ENCODE results near the gene TMEM247.
"Not testable (repeated sequence)": the region's sequence is repeated elsewhere in the genome, so short reads cannot be mapped to it uniquely, and the experiment has no call there.

The TMEM247 gene

DNA sequence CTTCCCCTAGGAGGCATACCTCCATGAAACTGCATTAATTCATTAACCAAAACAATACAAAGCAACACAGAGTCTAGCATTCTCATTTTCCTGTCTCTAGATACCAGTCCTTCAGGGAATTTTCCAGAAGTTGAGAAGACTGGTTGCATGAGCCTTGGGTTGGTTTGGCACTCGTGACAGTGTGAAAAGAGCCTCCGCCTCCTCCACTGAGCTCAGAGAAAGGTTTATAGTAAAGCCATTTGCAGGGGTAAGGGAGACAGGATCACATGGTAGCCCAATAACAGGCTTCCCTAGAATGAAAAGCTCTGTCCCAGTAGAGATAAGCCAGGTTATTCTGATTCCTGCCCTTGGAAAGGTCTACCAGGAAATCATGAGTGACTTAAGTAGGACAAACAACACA, 9.7 kb upstream of the TMEM247 start:
- Histone ChIP-seq H3K9ac (ENCODE audit: low read length in 5 of 5) (no peak overlapping the region), H3K27me3 (ENCODE audit: control insufficient read depth in 5 of 5, insufficient read depth in 4 of 5, low read length in 5 of 5) (no peaks in the 10 kb centered on the region), H3K4me3 (ENCODE audit: low read depth in 1 of 5, low read length in 5 of 5) (no peak overlapping the region), H3K9me3 (ENCODE audit: control insufficient read depth in 5 of 5, low read length in 5 of 5) (no peaks in the 10 kb centered on the region), H3K27ac (ENCODE audit: low read depth, low read length) (no peak overlapping the region), H3K4me1 (ENCODE audit: control insufficient read depth in 5 of 5, insufficient read depth in 5 of 5, low read length in 5 of 5) (peaks cover 0 to 9% (median 7%) of the 10 kb centered on the region in 5 donors), H3K36me3 (ENCODE audit: control insufficient read depth in 5 of 5, insufficient read depth in 5 of 5, low read length in 5 of 5) (no peaks in the 10 kb centered on the region)

DNA sequence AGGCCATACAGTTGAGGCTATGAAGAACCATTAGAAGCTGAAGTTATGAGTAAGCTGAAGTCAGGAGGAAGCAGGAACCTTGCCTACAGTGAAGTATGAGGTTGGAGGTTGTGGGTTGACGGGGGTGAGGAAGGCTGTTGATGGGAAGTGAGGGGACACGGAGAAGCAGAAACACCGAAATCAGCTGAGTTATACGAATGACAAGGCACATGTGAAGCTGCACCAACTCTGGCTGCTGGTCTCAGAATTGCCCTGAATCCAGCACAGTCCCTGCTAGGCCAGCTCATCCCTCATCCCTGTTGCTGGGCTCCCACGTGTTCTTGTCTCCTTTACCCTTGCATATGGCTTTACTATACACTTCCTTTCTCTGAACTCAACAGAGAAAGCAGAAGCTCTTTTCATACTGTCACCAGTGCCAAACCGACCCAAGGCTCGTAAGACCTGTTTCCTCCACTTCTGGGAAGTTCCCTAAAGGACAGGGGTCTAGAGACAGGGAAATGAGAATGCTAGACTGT, 9.2 kb upstream of the TMEM247 start:
- Histone ChIP-seq H3K4me3 (ENCODE audit: low read depth in 1 of 5, low read length in 5 of 5) (no peak overlapping the region), H3K9me3 (ENCODE audit: control insufficient read depth in 5 of 5, low read length in 5 of 5) (no peaks in the 10 kb centered on the region), H3K4me1 (ENCODE audit: control insufficient read depth in 5 of 5, insufficient read depth in 5 of 5, low read length in 5 of 5) (peaks cover 0 to 9% (median 7%) of the 10 kb centered on the region in 5 donors), H3K36me3 (ENCODE audit: control insufficient read depth in 5 of 5, insufficient read depth in 5 of 5, low read length in 5 of 5) (no peaks in the 10 kb centered on the region), H3K9ac (ENCODE audit: low read length in 5 of 5) (no peak overlapping the region), H3K27ac (ENCODE audit: low read depth, low read length) (no peak overlapping the region), H3K27me3 (ENCODE audit: control insufficient read depth in 5 of 5, insufficient read depth in 4 of 5, low read length in 5 of 5) (no peaks in the 10 kb centered on the region)

DNA sequence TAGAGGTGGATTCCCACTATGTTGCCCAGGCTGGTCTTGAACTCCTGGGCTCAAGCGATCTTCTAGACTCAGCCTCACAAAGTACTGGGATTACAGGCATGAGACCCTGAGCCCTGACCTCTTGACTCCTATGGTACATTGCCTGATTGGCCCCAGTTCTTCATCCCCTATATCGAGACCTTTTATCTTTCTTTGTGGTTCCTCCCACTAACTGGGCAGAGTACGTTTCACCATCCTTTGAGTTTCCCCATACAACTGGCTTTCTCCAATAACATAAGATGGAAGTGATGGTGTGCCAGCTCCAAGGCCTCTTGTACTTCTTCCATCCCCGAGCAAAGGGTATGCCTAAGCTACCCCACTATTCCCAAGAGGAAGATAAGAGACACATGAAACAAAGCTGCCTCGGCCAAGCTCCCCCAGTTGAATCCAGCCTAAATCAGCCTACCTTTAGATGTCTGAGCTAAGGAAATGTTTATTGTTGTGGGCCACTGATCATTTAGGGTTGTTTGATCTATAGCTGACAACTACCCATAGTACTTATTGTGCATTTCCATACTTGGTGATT, 8.3 kb upstream of the TMEM247 start:
- H3K9me3 ChIP-seq (ENCODE audit: control insufficient read depth in 5 of 5, low read length in 5 of 5) = no peaks in the 10 kb centered on the region
- H3K4me3 ChIP-seq (ENCODE audit: low read depth in 1 of 5, low read length in 5 of 5) = no peak overlapping the region
- H3K27ac ChIP-seq (ENCODE audit: low read depth, low read length) = no peak overlapping the region
- H3K36me3 ChIP-seq (ENCODE audit: control insufficient read depth in 5 of 5, insufficient read depth in 5 of 5, low read length in 5 of 5) = no peaks in the 10 kb centered on the region
- peaks cover 0 to 9% (median 7%) of the 10 kb centered on the region in 5 donors for H3K4me1 ChIP-seq (ENCODE audit: control insufficient read depth in 5 of 5, insufficient read depth in 5 of 5, low read length in 5 of 5)
- no peak overlapping the region for H3K9ac ChIP-seq (ENCODE audit: low read length in 5 of 5)
- H3K27me3 ChIP-seq (ENCODE audit: control insufficient read depth in 5 of 5, insufficient read depth in 4 of 5, low read length in 5 of 5) = no peaks in the 10 kb centered on the region

DNA sequence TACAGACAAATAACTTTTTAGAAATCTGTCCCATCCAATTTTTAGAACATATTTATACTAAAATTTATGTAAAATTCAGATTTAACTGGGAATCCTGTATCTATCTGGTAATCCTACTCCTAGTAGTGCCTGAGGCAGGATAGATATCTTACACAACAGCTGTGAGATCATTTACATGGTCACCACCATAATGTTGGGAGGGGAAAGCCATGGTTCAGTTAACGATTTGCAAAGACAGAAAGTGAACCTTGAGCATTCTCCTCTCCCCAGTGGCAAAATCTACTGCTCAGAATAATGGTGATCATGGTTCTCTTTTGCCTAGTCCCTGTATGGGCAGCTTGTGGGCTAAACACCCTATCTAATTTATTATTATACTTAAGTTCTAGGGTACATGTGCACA, 7.7 kb upstream of the TMEM247 start:
- H3K36me3 ChIP-seq (ENCODE audit: control insufficient read depth in 5 of 5, insufficient read depth in 5 of 5, low read length in 5 of 5) = no peaks in the 10 kb centered on the region
- H3K4me1 ChIP-seq (ENCODE audit: control insufficient read depth in 5 of 5, insufficient read depth in 5 of 5, low read length in 5 of 5) = peaks cover 0 to 9% (median 7%) of the 10 kb centered on the region in 5 donors
- no peaks in the 10 kb centered on the region for H3K9me3 ChIP-seq (ENCODE audit: control insufficient read depth in 5 of 5, low read length in 5 of 5)
- H3K27ac ChIP-seq (ENCODE audit: low read depth, low read length) = no peak overlapping the region
- no peak overlapping the region for H3K4me3 ChIP-seq (ENCODE audit: low read depth in 1 of 5, low read length in 5 of 5)
- no peak overlapping the region for H3K9ac ChIP-seq (ENCODE audit: low read length in 5 of 5)
- H3K27me3 ChIP-seq (ENCODE audit: control insufficient read depth in 5 of 5, insufficient read depth in 4 of 5, low read length in 5 of 5) = no peaks in the 10 kb centered on the region

DNA sequence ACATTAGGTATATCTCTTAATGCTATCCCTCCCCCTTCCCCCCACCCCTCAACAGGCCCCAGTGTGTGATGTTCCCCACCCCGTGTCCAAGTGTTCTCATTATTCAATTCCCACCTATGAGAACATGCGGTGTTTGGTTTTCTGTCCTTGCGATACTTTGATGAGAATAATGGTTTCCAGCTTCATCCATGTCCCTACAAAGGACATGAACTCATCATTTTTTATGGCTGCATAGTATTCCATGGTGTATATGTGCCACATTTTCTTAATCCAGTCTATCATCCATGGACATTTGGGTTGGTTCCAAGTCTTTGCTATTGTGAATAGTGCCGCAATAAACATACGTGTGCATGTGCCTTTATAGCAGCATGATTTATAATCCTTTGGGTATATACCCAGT, 7.2 kb upstream of the TMEM247 start:
- not testable (repeated sequence) for H3K4me3 ChIP-seq (ENCODE audit: low read depth in 1 of 5, low read length in 5 of 5); H3K9me3 ChIP-seq (ENCODE audit: control insufficient read depth in 5 of 5, low read length in 5 of 5); H3K9ac ChIP-seq (ENCODE audit: low read length in 5 of 5); H3K27me3 ChIP-seq (ENCODE audit: control insufficient read depth in 5 of 5, insufficient read depth in 4 of 5, low read length in 5 of 5); H3K36me3 ChIP-seq (ENCODE audit: control insufficient read depth in 5 of 5, insufficient read depth in 5 of 5, low read length in 5 of 5); H3K27ac ChIP-seq (ENCODE audit: low read depth, low read length); H3K4me1 ChIP-seq (ENCODE audit: control insufficient read depth in 5 of 5, insufficient read depth in 5 of 5, low read length in 5 of 5)

DNA sequence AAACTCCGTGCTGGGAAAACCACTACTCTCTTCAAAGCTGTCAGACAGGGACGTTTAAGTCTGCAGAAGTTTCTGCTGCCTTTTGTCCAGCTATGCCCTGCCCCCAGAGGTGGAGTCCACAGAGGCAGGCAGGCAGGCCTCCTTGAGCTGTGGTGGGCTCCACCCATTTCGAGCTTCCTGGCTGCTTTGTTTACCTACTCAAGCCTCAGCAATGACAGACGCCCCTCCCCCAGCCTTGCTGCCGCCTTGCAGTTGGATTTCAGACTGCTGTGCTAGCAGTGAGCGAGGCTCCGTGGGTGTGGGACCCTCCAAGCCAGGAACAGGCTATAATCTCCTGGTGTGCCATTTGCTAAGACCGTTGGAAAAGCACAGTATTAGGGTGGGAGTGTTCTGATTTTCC, 1.9 kb upstream of the TMEM247 start:
- not testable (repeated sequence) for H3K27me3 ChIP-seq (ENCODE audit: control insufficient read depth in 5 of 5, insufficient read depth in 4 of 5, low read length in 5 of 5); H3K4me1 ChIP-seq (ENCODE audit: control insufficient read depth in 5 of 5, insufficient read depth in 5 of 5, low read length in 5 of 5)

DNA sequence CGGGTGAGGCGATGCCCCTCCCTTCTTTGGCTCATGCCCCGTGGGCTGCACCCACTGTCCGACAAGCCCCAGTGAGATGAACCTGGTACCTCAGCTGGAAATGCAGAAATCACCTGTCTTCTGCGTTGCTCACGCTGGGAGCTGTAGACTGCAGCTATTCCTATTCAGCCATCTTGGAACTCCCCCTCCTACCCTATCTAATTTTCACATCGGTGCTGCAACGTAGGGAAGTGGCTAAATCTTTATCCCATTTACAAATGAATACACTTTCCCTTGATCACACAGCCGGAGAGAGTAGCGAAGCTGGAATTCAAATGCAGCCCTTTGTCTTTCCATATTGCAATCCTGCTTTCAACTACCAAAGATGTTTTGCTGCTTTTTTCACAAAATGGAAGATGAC, 1.4 kb upstream of the TMEM247 start:
- Histone ChIP-seq H3K36me3 (ENCODE audit: control insufficient read depth in 5 of 5, insufficient read depth in 5 of 5, low read length in 5 of 5) (no peaks in the 10 kb centered on the region), H3K4me1 (ENCODE audit: control insufficient read depth in 5 of 5, insufficient read depth in 5 of 5, low read length in 5 of 5) (no peaks in the 10 kb centered on the region), H3K9ac (ENCODE audit: low read length in 5 of 5) (no peak overlapping the region), H3K4me3 (ENCODE audit: low read depth in 1 of 5, low read length in 5 of 5) (no peak overlapping the region), H3K27ac (ENCODE audit: low read depth, low read length) (no peak overlapping the region), H3K9me3 (ENCODE audit: control insufficient read depth in 5 of 5, low read length in 5 of 5) (no peaks in the 10 kb centered on the region), H3K27me3 (ENCODE audit: control insufficient read depth in 5 of 5, insufficient read depth in 4 of 5, low read length in 5 of 5) (no peaks in the 10 kb centered on the region)

More for the DNA sequence above, 1.9 kb upstream of the TMEM247 start:
- H3K9me3 ChIP-seq (ENCODE audit: control insufficient read depth in 5 of 5, low read length in 5 of 5); H3K9ac ChIP-seq (ENCODE audit: low read length in 5 of 5); H3K27ac ChIP-seq (ENCODE audit: low read depth, low read length); H3K4me3 ChIP-seq (ENCODE audit: low read depth in 1 of 5, low read length in 5 of 5); H3K36me3 ChIP-seq (ENCODE audit: control insufficient read depth in 5 of 5, insufficient read depth in 5 of 5, low read length in 5 of 5): not testable (repeated sequence)

DNA sequence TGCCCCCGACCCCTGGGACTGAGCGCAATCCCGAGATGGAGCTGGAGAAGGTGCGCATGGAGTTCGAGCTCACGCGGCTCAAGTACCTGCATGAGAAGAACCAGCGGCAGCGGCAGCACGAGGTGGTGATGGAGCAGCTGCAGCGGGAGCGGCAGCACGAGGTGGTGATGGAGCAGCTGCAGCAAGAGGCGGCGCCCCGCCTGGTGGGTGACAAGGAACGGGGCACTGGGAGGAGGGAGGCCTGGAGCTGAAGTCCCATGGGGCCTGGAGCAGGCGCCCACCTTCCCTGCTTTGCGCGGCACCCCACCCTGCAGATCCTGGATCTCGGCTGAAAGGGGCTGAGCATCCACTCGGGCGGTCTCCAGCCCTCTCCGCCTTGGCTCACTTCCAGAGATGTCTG, 1.2 kb downstream of the TMEM247 start:
- Histone ChIP-seq H3K27ac (ENCODE audit: low read depth, low read length) (no peak overlapping the region), H3K4me3 (ENCODE audit: low read depth in 1 of 5, low read length in 5 of 5) (no peak overlapping the region), H3K36me3 (ENCODE audit: control insufficient read depth in 5 of 5, insufficient read depth in 5 of 5, low read length in 5 of 5) (no peaks in the 10 kb centered on the region)

DNA sequence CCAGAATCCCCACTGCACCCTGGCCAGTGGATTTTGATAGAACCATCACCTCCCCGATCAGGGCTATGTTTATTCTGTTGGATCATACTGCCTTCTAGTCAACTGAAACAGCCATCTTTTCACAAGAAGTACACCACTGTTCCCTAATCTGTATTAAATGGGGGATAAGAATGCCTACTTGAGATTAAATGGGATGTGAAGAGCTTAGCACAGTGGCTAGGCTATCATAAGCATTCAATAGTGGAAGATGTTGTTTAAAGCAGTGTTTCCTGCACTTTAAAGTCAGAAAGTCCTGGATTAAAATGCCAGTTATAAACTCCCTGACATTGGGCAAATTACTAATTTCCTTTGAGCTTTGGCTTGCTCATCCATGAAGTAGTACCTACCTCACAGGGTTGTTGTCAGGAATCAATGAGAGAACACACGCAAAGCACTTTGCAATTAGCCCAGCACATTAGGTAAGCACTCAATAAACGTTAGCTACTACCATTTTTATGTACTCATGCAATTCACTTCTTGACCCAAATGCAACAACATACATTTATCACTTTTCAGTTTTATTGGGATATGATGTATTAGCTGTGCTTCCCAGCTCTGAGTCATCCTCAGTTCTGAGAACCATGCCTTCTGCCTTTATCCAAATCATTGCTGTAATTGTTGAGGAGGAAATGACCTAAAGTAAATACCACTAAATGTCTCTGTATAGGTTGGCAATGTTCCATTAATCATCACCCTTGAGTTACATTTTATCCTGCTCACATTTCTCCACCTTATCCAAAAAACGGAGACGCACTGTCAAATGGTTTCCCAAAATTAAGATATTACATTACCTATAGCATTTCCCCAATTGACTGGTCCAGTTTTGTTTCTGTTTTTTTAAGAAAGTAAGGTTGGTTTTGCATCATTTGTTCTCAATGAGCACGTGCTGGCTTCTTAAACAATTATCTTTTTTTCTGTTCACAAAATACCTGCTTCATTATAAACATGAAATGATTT, 2.1 kb downstream of the TMEM247 start:
- no peak overlapping the region for H3K27ac ChIP-seq (ENCODE audit: low read depth, low read length)
- H3K4me3 ChIP-seq (ENCODE audit: low read depth in 1 of 5, low read length in 5 of 5) = no peak overlapping the region
- H3K9me3 ChIP-seq (ENCODE audit: control insufficient read depth in 5 of 5, low read length in 5 of 5) = no peaks in the 10 kb centered on the region
- no peak overlapping the region for H3K9ac ChIP-seq (ENCODE audit: low read length in 5 of 5)
- H3K27me3 ChIP-seq (ENCODE audit: control insufficient read depth in 5 of 5, insufficient read depth in 4 of 5, low read length in 5 of 5) = no peaks in the 10 kb centered on the region
- no peaks in the 10 kb centered on the region for H3K36me3 ChIP-seq (ENCODE audit: control insufficient read depth in 5 of 5, insufficient read depth in 5 of 5, low read length in 5 of 5)
- no peaks in the 10 kb centered on the region for H3K4me1 ChIP-seq (ENCODE audit: control insufficient read depth in 5 of 5, insufficient read depth in 5 of 5, low read length in 5 of 5)

More for the DNA sequence above, 1.2 kb downstream of the TMEM247 start:
- Histone ChIP-seq H3K9me3 (ENCODE audit: control insufficient read depth in 5 of 5, low read length in 5 of 5) (no peaks in the 10 kb centered on the region), H3K9ac (ENCODE audit: low read length in 5 of 5) (no peak overlapping the region), H3K4me1 (ENCODE audit: control insufficient read depth in 5 of 5, insufficient read depth in 5 of 5, low read length in 5 of 5) (no peaks in the 10 kb centered on the region), H3K27me3 (ENCODE audit: control insufficient read depth in 5 of 5, insufficient read depth in 4 of 5, low read length in 5 of 5) (no peaks in the 10 kb centered on the region)

DNA sequence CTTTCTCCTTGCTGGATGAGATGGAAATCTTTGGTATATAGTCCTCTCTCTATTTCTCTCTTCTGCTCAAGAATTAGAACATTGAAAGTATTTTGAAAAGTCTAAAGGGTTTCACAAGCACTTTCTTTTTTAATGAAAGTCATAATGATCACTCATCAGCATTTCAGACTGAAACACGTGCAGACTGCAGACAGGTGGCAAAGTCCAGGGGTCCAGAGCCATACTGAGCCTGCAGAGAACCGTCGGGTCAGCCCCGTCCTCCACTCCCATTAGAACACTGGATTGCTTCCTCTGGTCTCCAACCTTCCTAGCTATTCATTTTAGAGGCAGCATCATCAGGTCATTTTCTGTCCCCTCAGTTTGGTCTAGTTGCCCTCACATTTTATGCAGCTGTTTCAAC, 3.1 kb downstream of the TMEM247 start:
- H3K36me3 ChIP-seq (ENCODE audit: control insufficient read depth in 5 of 5, insufficient read depth in 5 of 5, low read length in 5 of 5) = no peaks in the 10 kb centered on the region
- peaks cover 0 to under 1% (median 0%) of the 10 kb centered on the region in 5 donors for H3K4me1 ChIP-seq (ENCODE audit: control insufficient read depth in 5 of 5, insufficient read depth in 5 of 5, low read length in 5 of 5)
- no peaks in the 10 kb centered on the region for H3K27me3 ChIP-seq (ENCODE audit: control insufficient read depth in 5 of 5, insufficient read depth in 4 of 5, low read length in 5 of 5)
- no peak overlapping the region for H3K9ac ChIP-seq (ENCODE audit: low read length in 5 of 5)
- no peak overlapping the region for H3K4me3 ChIP-seq (ENCODE audit: low read depth in 1 of 5, low read length in 5 of 5)
- H3K9me3 ChIP-seq (ENCODE audit: control insufficient read depth in 5 of 5, low read length in 5 of 5) = no peaks in the 10 kb centered on the region
- no peak overlapping the region for H3K27ac ChIP-seq (ENCODE audit: low read depth, low read length)
